ENCODE results near the gene CNEP1R1. TPM values are rescaled to one million over a fixed set of nuclear protein-coding genes. Genes with fewer than 3 reads are reported as not detected.

CNEP1R1 gene
- total RNA-seq, 2 donors from 2014 or later: 14.2 to 36.5 TPM

GRCh38 chr16:50004239-50004638 lies 20.8 kb upstream of the CNEP1R1 start:
- no peak for ATAC-seq (ENCODE audit: insufficient number of reproducible peaks, low FRiP score, low read depth)
- H3K4me1 ChIP-seq (ENCODE audit: control insufficient read depth in 1 of 2, low read depth in 2 of 2): no peaks in the 10 kb centered on the region
- TF ChIP-seq, protein P1, sequence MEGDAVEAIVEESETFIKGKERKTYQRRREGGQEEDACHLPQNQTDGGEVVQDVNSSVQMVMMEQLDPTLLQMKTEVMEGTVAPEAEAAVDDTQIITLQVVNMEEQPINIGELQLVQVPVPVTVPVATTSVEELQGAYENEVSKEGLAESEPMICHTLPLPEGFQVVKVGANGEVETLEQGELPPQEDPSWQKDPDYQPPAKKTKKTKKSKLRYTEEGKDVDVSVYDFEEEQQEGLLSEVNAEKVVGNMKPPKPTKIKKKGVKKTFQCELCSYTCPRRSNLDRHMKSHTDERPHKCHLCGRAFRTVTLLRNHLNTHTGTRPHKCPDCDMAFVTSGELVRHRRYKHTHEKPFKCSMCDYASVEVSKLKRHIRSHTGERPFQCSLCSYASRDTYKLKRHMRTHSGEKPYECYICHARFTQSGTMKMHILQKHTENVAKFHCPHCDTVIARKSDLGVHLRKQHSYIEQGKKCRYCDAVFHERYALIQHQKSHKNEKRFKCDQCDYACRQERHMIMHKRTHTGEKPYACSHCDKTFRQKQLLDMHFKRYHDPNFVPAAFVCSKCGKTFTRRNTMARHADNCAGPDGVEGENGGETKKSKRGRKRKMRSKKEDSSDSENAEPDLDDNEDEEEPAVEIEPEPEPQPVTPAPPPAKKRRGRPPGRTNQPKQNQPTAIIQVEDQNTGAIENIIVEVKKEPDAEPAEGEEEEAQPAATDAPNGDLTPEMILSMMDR (IDR thresholded peaks at IDR 0.05): no peak
- no peak overlapping the region for H3K4me3 ChIP-seq
- H3K36me3 ChIP-seq: no peaks in the 10 kb centered on the region
- DNase-seq (ENCODE audit: low spot score): no peak
- H3K9me3 ChIP-seq: no peaks in the 10 kb centered on the region
- H3K27ac ChIP-seq: no peak overlapping the region
- H3K27me3 ChIP-seq (replicated peaks; ENCODE audit: insufficient read depth): no peaks in the 10 kb centered on the region

- no peak overlapping the region for H3K4me3 ChIP-seq
- H3K36me3 ChIP-seq: no peaks in the 10 kb centered on the region
- H3K9me3 ChIP-seq: no peaks in the 10 kb centered on the region
- ATAC-seq (ENCODE audit: insufficient number of reproducible peaks, low FRiP score, low read depth): no peak
- H3K27me3 ChIP-seq (replicated peaks; ENCODE audit: insufficient read depth): no peaks in the 10 kb centered on the region
- H3K27ac ChIP-seq: no peak overlapping the region
- TF ChIP-seq, protein P1 (IDR thresholded peaks at IDR 0.05): no peak
- no peak for DNase-seq (ENCODE audit: low spot score)
- no peaks in the 10 kb centered on the region for H3K4me1 ChIP-seq (ENCODE audit: control insufficient read depth in 1 of 2, low read depth in 2 of 2)
These were observed 18.1 kb upstream of the CNEP1R1 start for GRCh38 chr16:50006964-50007363.

GRCh38 chr16:50007744-50008143 lies 17.3 kb upstream of the CNEP1R1 start:
- H3K36me3 ChIP-seq: no peaks in the 10 kb centered on the region
- no peak for ATAC-seq (ENCODE audit: insufficient number of reproducible peaks, low FRiP score, low read depth)
- TF ChIP-seq, protein P1 (IDR thresholded peaks at IDR 0.05): no peak

GRCh38 chr16:50010212-50010611 lies 14.8 kb upstream of the CNEP1R1 start:
- Histone ChIP-seq H3K4me1 (ENCODE audit: control insufficient read depth in 1 of 2, low read depth in 2 of 2) (no peaks in the 10 kb centered on the region), H3K9me3 (no peaks in the 10 kb centered on the region), H3K27ac (no peak overlapping the region), H3K27me3 (replicated peaks; ENCODE audit: insufficient read depth) (no peaks in the 10 kb centered on the region), H3K36me3 (no peaks in the 10 kb centered on the region), H3K4me3 (no peak overlapping the region)
- ATAC-seq (ENCODE audit: insufficient number of reproducible peaks, low FRiP score, low read depth) (no peak), DNase-seq (ENCODE audit: low spot score) (no peak)
- TF ChIP-seq, protein P1 (IDR thresholded peaks at IDR 0.05): no peak

More at GRCh38 chr16:50007744-50008143, 17.3 kb upstream of the CNEP1R1 start:
- Histone ChIP-seq H3K27me3 (replicated peaks; ENCODE audit: insufficient read depth) (no peaks in the 10 kb centered on the region), H3K9me3 (no peaks in the 10 kb centered on the region), H3K4me1 (ENCODE audit: control insufficient read depth in 1 of 2, low read depth in 2 of 2) (no peaks in the 10 kb centered on the region), H3K27ac (no peak overlapping the region), H3K4me3 (no peak overlapping the region)
- DNase-seq (ENCODE audit: low spot score): no peak

DNA sequence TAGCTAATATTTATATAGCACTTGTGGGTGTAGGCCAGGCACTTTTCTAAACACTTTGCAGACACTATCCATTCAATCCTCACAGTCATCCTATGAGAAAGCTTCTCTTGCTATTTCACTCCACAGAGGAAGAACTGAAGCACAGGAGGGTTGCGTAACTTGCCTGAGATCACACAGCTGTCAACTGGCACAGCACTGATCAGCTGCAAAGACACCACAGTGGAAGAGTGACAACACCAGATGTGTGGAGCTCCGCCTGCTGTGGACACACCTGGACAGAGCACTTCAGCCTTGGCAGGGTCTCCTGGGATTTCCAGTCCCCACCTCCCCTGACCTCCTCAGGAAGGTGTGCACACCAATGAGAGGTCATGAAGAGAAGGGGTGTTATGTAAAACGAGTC lies 13.3 kb upstream of the CNEP1R1 start:
- H3K27ac ChIP-seq: no peak overlapping the region
- no peak overlapping the region for H3K4me3 ChIP-seq
- no peaks in the 10 kb centered on the region for H3K4me1 ChIP-seq (ENCODE audit: control insufficient read depth in 1 of 2, low read depth in 2 of 2)
- no peaks in the 10 kb centered on the region for H3K27me3 ChIP-seq (replicated peaks; ENCODE audit: insufficient read depth)
- ATAC-seq (ENCODE audit: insufficient number of reproducible peaks, low FRiP score, low read depth) (no peak), DNase-seq (ENCODE audit: low spot score) (no peak)
- TF ChIP-seq, protein P1 (IDR thresholded peaks at IDR 0.05): no peak
- no peaks in the 10 kb centered on the region for H3K36me3 ChIP-seq
- H3K9me3 ChIP-seq: no peaks in the 10 kb centered on the region

Data from thoracic aorta (tissue), 2 donors.